H9 (cell line): Measurements from ENCODE around the gene KRTAP10-4. TPM values are rescaled to one million over a fixed set of nuclear protein-coding genes. Genes with fewer than 3 reads are reported as not detected.

Experiments used
- DNase-seq: peaks from one replicate; pipeline ENCODE4 v3.0.0-alpha.2; 2017
- H2AFZ ChIP-seq: one replicate; pipeline ENCODE4 v1.6.1; 2013; ENCODE audit warnings: mild to moderate bottlenecking, low read length, control low read depth, moderate library complexity
- H2AK5ac ChIP-seq: 2 replicates; pipeline ENCODE4 v1.6.1; 2013; ENCODE audit warnings: low read length, control low read depth, mixed read lengths; ENCODE audit not compliant: insufficient read length
- H2BK120ac ChIP-seq: one replicate; pipeline ENCODE4 v1.6.1; 2013; ENCODE audit warnings: low read depth, mild to moderate bottlenecking, low read length, control low read depth, inconsistent platforms; ENCODE audit not compliant: poor library complexity, severe bottlenecking
- H2BK12ac ChIP-seq: 2 replicates; pipeline ENCODE4 v1.6.1; 2013; ENCODE audit warnings: low read length, control low read depth, mixed read lengths, low read depth; ENCODE audit not compliant: insufficient read length
- H2BK15ac ChIP-seq: 2 replicates; pipeline ENCODE4 v1.6.1; 2013; ENCODE audit warnings: low read depth, low read length, control low read depth
- H2BK20ac ChIP-seq: one replicate; pipeline ENCODE4 v1.6.1; 2013; ENCODE audit warnings: low read depth, mild to moderate bottlenecking, low read length, control low read depth, inconsistent platforms; ENCODE audit not compliant: poor library complexity, severe bottlenecking
- H2BK5ac ChIP-seq: 2 replicates; pipeline ENCODE4 v1.6.1; 2013; ENCODE audit warnings: low read length, control low read depth, mixed read lengths; ENCODE audit not compliant: insufficient read length
- H3K14ac ChIP-seq: 2 replicates; pipeline ENCODE4 v1.6.1; 2013; ENCODE audit warnings: low read length, control low read depth; ENCODE audit not compliant: insufficient read depth
- H3K18ac ChIP-seq: 2 replicates; pipeline ENCODE4 v1.6.1; 2013; ENCODE audit warnings: low read depth, mild to moderate bottlenecking, mixed read lengths, low read length, control low read depth; ENCODE audit not compliant: insufficient read length
- H3K23ac ChIP-seq: 2 replicates; pipeline ENCODE4 v1.6.1; 2013; ENCODE audit warnings: low read length, control low read depth, mixed read lengths, low read depth; ENCODE audit not compliant: insufficient read length
- H3K23me2 ChIP-seq: 2 replicates; pipeline ENCODE4 v1.6.1; 2013; ENCODE audit warnings: low read depth, mild to moderate bottlenecking, mixed read lengths, low read length, control low read depth; ENCODE audit not compliant: insufficient read length, poor library complexity, severe bottlenecking
- H3K27ac ChIP-seq: 2 replicates; pipeline ENCODE4 v1.5.1; 2013; ENCODE audit warnings: low read length, control low read depth, mixed read lengths, low read depth; ENCODE audit not compliant: insufficient read length
- H3K27me3 ChIP-seq: 2 replicates; pipeline ENCODE4 v1.6.1; 2013; ENCODE audit warnings: low read length, control low read depth, inconsistent platforms; ENCODE audit not compliant: insufficient read depth
- H3K4ac ChIP-seq: 2 replicates; pipeline ENCODE4 v1.6.1; 2013; ENCODE audit warnings: low read depth, mild to moderate bottlenecking, control low read depth, inconsistent platforms, low read length, moderate library complexity
- H3K4me1 ChIP-seq: 2 replicates; pipeline ENCODE4 v1.6.1; 2013; ENCODE audit warnings: low read length, control low read depth, inconsistent platforms; ENCODE audit not compliant: insufficient read depth
- H3K4me2 ChIP-seq: 2 replicates; pipeline ENCODE4 v1.6.1; 2013; ENCODE audit warnings: low read length, control low read depth, mixed read lengths; ENCODE audit not compliant: insufficient read length, insufficient read depth
- H3K56ac ChIP-seq: 2 replicates; pipeline ENCODE4 v1.6.1; 2013; ENCODE audit warnings: low read depth, mild to moderate bottlenecking, mixed read lengths, low read length, control low read depth; ENCODE audit not compliant: insufficient read length
- H3K79me1 ChIP-seq: 2 replicates; pipeline ENCODE4 v1.6.1; 2013; ENCODE audit warnings: low read depth, mild to moderate bottlenecking, moderate library complexity, low read length, control low read depth, inconsistent platforms; ENCODE audit not compliant: insufficient read depth, poor library complexity, severe bottlenecking
- H3K79me2 ChIP-seq: 2 replicates; pipeline ENCODE4 v1.6.1; 2013; ENCODE audit warnings: low read length, control low read depth, inconsistent platforms; ENCODE audit not compliant: insufficient read depth
- H3K9ac ChIP-seq: 2 replicates; pipeline ENCODE4 v1.6.1; 2013; ENCODE audit warnings: low read length, control low read depth, mixed read lengths; ENCODE audit not compliant: insufficient read length; ENCODE audit errors: extremely low read depth
- H3K9me3 ChIP-seq: one replicate; pipeline ENCODE4 v1.6.1; 2013; ENCODE audit warnings: low read depth, low read length, inconsistent platforms; ENCODE audit not compliant: control insufficient read depth
- H3T11ph ChIP-seq: one replicate; pipeline ENCODE4 v1.6.1; 2013; ENCODE audit warnings: mild to moderate bottlenecking, low read length, control low read depth, inconsistent platforms
- H4K20me1 ChIP-seq: one replicate; pipeline ENCODE4 v1.6.1; 2013; ENCODE audit not compliant: control insufficient read depth, insufficient read length, insufficient read depth
- H4K5ac ChIP-seq: 2 replicates; pipeline ENCODE4 v1.6.1; 2013; ENCODE audit warnings: low read depth, mild to moderate bottlenecking, mixed read lengths, low read length, control low read depth; ENCODE audit not compliant: insufficient read length
- H4K8ac ChIP-seq: replicated peaks from 2 replicates; pipeline ENCODE4 v1.6.1; 2013; ENCODE audit warnings: low read length, control low read depth, mixed read lengths, low read depth; ENCODE audit not compliant: insufficient read length
- H4K91ac ChIP-seq: 2 replicates; pipeline ENCODE4 v1.6.1; 2013; ENCODE audit warnings: low read depth, mild to moderate bottlenecking, moderate library complexity, mixed read lengths, low read length, control low read depth; ENCODE audit not compliant: insufficient read length
- H3K27ac Mint-ChIP-seq, 3 experiments: 2 replicates in 2 of 3; 3 replicates in 1 of 3; pipeline ENCODE4 v1.8.0; 2020 to 2021; ENCODE audit warnings: mixed read lengths in 3 of 3, mild to moderate bottlenecking in 1 of 3, moderate library complexity in 1 of 3
- H3K27me3 Mint-ChIP-seq: 2 replicates; pipeline ENCODE4 v1.8.0; 2021; ENCODE audit warnings: low read depth, mild to moderate bottlenecking, moderate library complexity, mixed read lengths
- H3K36me3 Mint-ChIP-seq, 3 experiments: 2 replicates in 2 of 3; 3 replicates in 1 of 3; pipeline ENCODE4 v1.8.0; 2020 to 2021; ENCODE audit warnings: low read depth in 3 of 3, mixed read lengths in 3 of 3; ENCODE audit not compliant: insufficient read depth in 1 of 3
- H3K4me1 Mint-ChIP-seq, 2 experiments: 2 replicates each; pipeline ENCODE4 v1.8.0; 2020; ENCODE audit warnings: mixed read lengths in 2 of 2
- H3K4me3 Mint-ChIP-seq, 2 experiments: 2 replicates in 1 of 2; 3 replicates in 1 of 2; pipeline ENCODE4 v1.8.0; 2020 to 2021; ENCODE audit warnings: mild to moderate bottlenecking in 2 of 2, mixed read lengths in 2 of 2, moderate library complexity in 1 of 2
- H3K9me3 Mint-ChIP-seq, 2 experiments: 2 replicates in 1 of 2; 3 replicates in 1 of 2; pipeline ENCODE4 v1.8.0; 2020; ENCODE audit warnings: mild to moderate bottlenecking in 2 of 2, mixed read lengths in 2 of 2, moderate library complexity in 1 of 2
- CTCF ChIP-seq: fragments of 200-600 bp; sonication (generic); conservative IDR thresholded peaks from 3 replicates; pipeline ENCODE4 v1.8.0; 2021; ENCODE audit warnings: antibody characterized with exemption, mild to moderate bottlenecking
- WGBS: extraction: QIAGEN DNeasy Blood & Tissue Kit; methylation state at CpG from one replicate; pipeline ENCODE4 v1.1.7; 2013; ENCODE audit warnings: missing lambda C conversion rate, low lambda C conversion rate, mixed read lengths; ENCODE audit not compliant: insufficient read length; ENCODE audit errors: extremely low coverage; 5-methylcytosine and 5-hydroxymethylcytosine counted together
- total RNA-seq: library from RNA; stranded (reverse); gene quantifications from 2 replicates; pipeline ENCODE4 v1.2.1, GENCODE V29; 2021

Gene KRTAP10-4
- total RNA-seq, 1 experiment from 2014 or later, result not detected

GRCh38 chr21:44583800-44584147, 10.2 kb downstream of the KRTAP10-4 start:
- Histone ChIP-seq H3T11ph (no peak overlapping the region), H2BK20ac (no peak overlapping the region), H3K27ac (no peak overlapping the region), H3K23me2 (no peaks in the 10 kb centered on the region), H2BK5ac (no peak overlapping the region), H4K20me1 (no peaks in the 10 kb centered on the region), H4K91ac (no peak overlapping the region), H4K8ac (no peak overlapping the region), H3K56ac (no peak overlapping the region), H3K4me1 (no peaks in the 10 kb centered on the region), H3K27me3 (no peaks in the 10 kb centered on the region), H3K9me3 (no peaks in the 10 kb centered on the region), H3K79me1 (no peaks in the 10 kb centered on the region), H2BK120ac (no peak overlapping the region), H4K5ac (no peak overlapping the region), H2BK15ac (no peak overlapping the region), H2BK12ac (no peak overlapping the region), H2AFZ (no peak overlapping the region), H3K4ac (no peak overlapping the region), H3K9ac (no peak overlapping the region), H3K14ac (no peak overlapping the region), H3K23ac (no peak overlapping the region), H3K79me2 (no peaks in the 10 kb centered on the region), H2AK5ac (no peak overlapping the region), H3K18ac (no peak overlapping the region), H3K4me2 (no peak overlapping the region)
- peaks cover 18% of the 10 kb centered on the region for H3K27me3 Mint-ChIP-seq
- no CpG with 5 or more reads among the region's 6 CpGs for WGBS
- TF ChIP-seq CTCF, result no peak
- H3K27ac Mint-ChIP-seq, result no peak overlapping the region
- no peak for DNase-seq
- no peak overlapping the region for H3K4me3 Mint-ChIP-seq
- peaks cover 0 to 16% (median 0%) of the 10 kb centered on the region in 3 experiments; a peak in 5 of 7 replicates for H3K36me3 Mint-ChIP-seq
- peaks cover 22 to 23% of the 10 kb centered on the region in 2 experiments for H3K4me1 Mint-ChIP-seq
- peaks cover 4 to 17% of the 10 kb centered on the region in 2 experiments for H3K9me3 Mint-ChIP-seq
